Hepatocyte (in vitro differentiated cells): Measurements from ENCODE around the gene ARHGEF25.

Experiments
- EZH2phosphoT487 ChIP-seq: fragments of 200-600 bp; sonication (generic); IDR thresholded peaks from one replicate; pipeline ENCODE4 v1.6.1; 2018; ENCODE audit warnings: antibody characterized with exemption, mild to moderate bottlenecking, low read depth, moderate library complexity; ENCODE audit not compliant: unreplicated experiment, severe bottlenecking
- TF ChIP-seq, protein P1 (sequence below): fragments of 200-600 bp; sonication (generic); IDR thresholded peaks from 2 replicates; pipeline ENCODE4 v1.5.1; 2016; ENCODE audit warnings: antibody characterized with exemption, mild to moderate bottlenecking; ENCODE audit not compliant: poor library complexity

DNA sequence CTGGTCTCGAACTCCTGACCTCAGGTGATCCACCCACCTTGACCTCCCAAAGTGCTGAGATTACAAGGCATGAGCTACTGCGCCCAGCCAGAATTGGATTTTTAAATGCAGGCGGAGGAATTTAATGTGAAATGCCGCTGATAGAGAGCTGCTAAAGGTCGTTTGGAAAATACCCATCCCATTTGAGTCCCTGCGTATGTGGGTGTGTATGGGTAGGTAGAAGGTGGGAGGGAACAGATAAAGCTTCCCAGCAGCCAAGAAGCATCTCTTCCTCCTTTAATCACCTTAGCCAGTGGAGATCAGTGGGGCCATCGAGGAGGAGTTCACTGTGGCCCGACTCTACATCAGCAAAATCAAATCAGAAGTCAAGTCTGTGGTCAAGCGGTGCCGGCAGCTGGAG is 36.4 kb upstream of the ARHGEF25 start:
- TF ChIP-seq, protein P1, sequence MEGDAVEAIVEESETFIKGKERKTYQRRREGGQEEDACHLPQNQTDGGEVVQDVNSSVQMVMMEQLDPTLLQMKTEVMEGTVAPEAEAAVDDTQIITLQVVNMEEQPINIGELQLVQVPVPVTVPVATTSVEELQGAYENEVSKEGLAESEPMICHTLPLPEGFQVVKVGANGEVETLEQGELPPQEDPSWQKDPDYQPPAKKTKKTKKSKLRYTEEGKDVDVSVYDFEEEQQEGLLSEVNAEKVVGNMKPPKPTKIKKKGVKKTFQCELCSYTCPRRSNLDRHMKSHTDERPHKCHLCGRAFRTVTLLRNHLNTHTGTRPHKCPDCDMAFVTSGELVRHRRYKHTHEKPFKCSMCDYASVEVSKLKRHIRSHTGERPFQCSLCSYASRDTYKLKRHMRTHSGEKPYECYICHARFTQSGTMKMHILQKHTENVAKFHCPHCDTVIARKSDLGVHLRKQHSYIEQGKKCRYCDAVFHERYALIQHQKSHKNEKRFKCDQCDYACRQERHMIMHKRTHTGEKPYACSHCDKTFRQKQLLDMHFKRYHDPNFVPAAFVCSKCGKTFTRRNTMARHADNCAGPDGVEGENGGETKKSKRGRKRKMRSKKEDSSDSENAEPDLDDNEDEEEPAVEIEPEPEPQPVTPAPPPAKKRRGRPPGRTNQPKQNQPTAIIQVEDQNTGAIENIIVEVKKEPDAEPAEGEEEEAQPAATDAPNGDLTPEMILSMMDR = no peak
- TF ChIP-seq EZH2phosphoT487 = no peak
